SH-SY5Y (cell line): ENCODE data around the gene DNAAF5.

Experiments used
- GATA2 ChIP-seq: IDR thresholded peaks from 2 replicates; pipeline ENCODE4 v1.6.1; 2011; ENCODE audit warnings: mild to moderate bottlenecking, low read depth, low read length
- GATA3 ChIP-seq: IDR thresholded peaks from 2 replicates; pipeline ENCODE4 v1.6.1; 2011; ENCODE audit warnings: low read depth, mild to moderate bottlenecking, low read length, moderate library complexity

DNA sequence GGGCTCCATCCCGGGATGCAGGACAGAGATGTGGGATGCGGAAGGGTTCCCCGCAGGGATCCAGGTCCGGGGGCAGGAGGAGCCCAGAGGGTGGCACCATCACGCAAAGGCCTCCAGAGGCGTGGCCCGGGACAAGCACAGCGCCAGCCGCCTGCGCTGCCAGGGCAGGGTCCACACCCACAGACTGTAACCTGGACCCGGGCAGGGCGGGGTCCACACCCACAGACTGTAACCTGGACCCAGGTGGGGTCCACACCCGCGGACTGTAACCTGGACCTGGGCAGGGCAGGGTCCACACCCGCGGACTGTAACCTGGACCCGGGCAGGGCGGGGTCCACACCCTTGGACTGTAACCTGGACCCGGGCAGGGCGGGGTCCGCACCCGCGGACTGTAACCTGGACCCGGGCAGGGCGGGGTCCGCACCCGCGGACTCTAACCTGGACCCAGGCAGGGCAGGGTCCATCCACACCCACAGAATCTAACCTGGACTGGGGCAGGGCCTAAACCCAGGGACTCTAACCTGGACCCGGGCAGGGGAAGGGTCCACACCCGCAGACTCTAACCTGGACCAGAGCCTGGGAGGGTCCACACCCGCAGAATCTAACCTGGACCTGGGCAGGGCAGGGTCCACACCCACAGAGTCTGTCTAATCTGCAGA lies 68.3 kb downstream of the DNAAF5 start:
- TF ChIP-seq GATA2 (no peak), GATA3 (no peak)
